SK-N-MC (cell line): ENCODE measurements around the gene SLC31A1.

Experiments
- EZH2 ChIP-seq: fragments of 200-600 bp; sonication (generic); IDR thresholded peaks from one replicate; pipeline ENCODE4 v1.6.1; 2017; ENCODE audit warnings: antibody characterized with exemption
- FOXP2 ChIP-seq: optimal IDR thresholded peaks from 2 replicates; pipeline ENCODE3; 2011; ENCODE audit warnings: mild to moderate bottlenecking, moderate library complexity; ENCODE audit not compliant: insufficient read depth; ENCODE audit errors: extremely low read length, control extremely low read depth
- POLR2AphosphoS5 ChIP-seq: IDR thresholded peaks from 2 replicates; pipeline ENCODE4 v1.6.1; 2012; ENCODE audit warnings: mild to moderate bottlenecking, low read depth, low read length, borderline replicate concordance

- TF ChIP-seq POLR2AphosphoS5 (no peak), EZH2 (no peak), FOXP2 (no peak)
These were observed 48.0 kb downstream of the SLC31A1 start for GRCh38 chr9:113269355-113269754.
